22Rv1 (cell line): ENCODE measurements around the gene CTSH.
"Not testable (repeated sequence)": the region's sequence is repeated elsewhere in the genome, so short reads cannot be mapped to it uniquely, and the experiment has no call there.

Source experiments
- H3K27ac ChIP-seq: fragments of 450-650 bp; 2 replicates; pipeline ENCODE4 v1.5.1; 2017
- ZFX ChIP-seq: fragments of 450-650 bp; IDR thresholded peaks from 2 replicates; pipeline ENCODE4 v1.6.1; 2017; ENCODE audit warnings: antibody characterized with exemption, borderline replicate concordance
- TF ChIP-seq, protein P1 (sequence below): fragments of 450-650 bp; IDR thresholded peaks from 2 replicates; pipeline ENCODE4 v1.5.1; 2017; ENCODE audit warnings: mild to moderate bottlenecking

The CTSH gene

DNA sequence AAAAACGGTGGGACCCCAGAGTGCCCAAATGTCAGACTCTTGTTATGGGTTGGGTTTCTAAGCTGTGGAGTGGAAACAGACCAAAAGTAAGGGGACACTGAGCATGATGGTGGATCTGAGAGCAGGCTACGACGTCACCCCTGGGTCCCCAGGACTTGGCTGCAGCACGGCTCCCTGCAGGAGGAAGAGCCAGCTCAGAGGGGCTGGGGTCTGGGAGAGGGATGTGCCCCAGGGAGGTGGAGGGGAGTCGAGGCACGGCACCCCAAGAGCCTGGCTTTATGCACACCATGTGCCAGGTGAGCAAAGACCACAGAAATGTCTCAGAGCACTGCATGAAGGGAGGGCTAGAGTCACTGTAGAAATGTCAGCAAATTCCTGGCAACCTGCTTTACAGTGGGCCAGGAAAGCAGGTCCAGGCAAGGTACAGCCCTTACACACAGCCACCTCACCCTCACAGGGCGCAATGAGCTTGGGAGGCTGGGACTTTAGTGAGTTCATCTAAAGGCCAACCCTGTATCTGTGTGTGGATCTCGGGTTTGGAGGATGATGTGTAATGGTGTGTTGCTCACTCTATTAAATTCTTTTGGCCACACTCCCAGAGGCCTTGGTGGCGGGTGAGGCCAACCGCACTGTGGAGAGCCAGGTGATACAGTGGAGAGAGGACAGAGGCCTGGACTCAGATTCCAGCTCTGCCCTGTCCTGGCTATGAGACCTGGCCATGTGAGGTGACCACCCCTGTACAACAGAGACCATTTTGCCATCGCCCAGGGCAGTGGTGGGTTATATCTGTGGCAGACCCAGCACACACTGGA is 14.1 kb downstream of the CTSH start:
- TF ChIP-seq, protein P1, sequence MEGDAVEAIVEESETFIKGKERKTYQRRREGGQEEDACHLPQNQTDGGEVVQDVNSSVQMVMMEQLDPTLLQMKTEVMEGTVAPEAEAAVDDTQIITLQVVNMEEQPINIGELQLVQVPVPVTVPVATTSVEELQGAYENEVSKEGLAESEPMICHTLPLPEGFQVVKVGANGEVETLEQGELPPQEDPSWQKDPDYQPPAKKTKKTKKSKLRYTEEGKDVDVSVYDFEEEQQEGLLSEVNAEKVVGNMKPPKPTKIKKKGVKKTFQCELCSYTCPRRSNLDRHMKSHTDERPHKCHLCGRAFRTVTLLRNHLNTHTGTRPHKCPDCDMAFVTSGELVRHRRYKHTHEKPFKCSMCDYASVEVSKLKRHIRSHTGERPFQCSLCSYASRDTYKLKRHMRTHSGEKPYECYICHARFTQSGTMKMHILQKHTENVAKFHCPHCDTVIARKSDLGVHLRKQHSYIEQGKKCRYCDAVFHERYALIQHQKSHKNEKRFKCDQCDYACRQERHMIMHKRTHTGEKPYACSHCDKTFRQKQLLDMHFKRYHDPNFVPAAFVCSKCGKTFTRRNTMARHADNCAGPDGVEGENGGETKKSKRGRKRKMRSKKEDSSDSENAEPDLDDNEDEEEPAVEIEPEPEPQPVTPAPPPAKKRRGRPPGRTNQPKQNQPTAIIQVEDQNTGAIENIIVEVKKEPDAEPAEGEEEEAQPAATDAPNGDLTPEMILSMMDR: no peak
- TF ChIP-seq ZFX: no peak
- peak overlapping the region; percentile 29; the same call in 1 of the 2 replicates for H3K27ac ChIP-seq

- TF ChIP-seq, protein P1: no peak
- TF ChIP-seq ZFX: no peak
- H3K27ac ChIP-seq: no peak overlapping the region
Measured at GRCh38 chr15:78929536-78930264, 15.1 kb downstream of the CTSH start.

DNA sequence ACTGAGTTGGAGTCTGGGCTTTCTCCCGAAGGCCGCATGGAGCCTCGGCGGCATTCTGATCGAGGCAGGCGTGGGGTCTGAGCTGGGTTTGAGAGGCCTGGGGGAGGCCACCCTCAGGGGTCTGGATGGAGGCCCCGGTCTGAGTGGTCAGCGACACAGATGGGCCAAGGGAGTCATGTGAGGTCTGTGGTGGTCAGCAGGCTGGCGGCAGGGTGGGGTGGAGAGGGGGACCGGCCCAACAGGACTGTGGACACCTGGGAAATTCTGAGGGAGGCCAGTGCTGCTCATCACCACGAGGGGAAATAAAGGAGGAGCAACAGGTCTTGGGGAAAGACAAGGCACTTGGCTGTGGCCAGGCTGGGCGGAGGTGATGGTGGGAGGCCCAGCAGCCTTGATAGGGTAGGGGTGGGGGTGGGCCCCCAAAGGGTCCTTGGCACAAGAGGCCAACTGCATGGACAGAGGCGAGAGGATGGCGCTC is 16.2 kb downstream of the CTSH start:
- no peak for TF ChIP-seq ZFX
- TF ChIP-seq, protein P1: no peak
- H3K27ac ChIP-seq: no peak overlapping the region

DNA sequence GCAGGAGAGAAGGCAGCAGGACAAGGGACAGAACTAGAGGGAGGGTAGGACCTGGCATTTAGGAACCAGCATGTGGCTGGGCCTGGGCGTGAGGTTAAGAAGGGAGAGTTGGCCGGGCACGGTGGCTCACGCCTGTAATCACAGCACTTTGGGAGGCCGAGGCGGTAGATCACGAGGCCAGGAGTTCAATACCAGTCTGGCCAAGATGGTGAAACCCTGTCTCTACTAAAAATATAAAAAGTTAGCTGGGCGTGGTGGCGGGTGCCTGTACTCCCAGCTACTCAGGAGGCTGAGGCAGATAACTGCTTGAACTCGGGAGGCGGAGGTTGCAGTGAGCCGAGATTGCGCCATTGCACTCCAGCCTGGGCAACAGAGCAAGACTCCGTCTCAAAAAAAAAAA is 16.7 kb downstream of the CTSH start:
- not testable (repeated sequence) for H3K27ac ChIP-seq

- no peak for TF ChIP-seq ZFX
- TF ChIP-seq, protein P1: no peak
- H3K27ac ChIP-seq: no peak overlapping the region
Measured at GRCh38 chr15:78927077-78927790, 17.6 kb downstream of the CTSH start.

GRCh38 chr15:78925956-78926743 is 18.7 kb downstream of the CTSH start:
- no peak overlapping the region for H3K27ac ChIP-seq
- TF ChIP-seq ZFX: no peak
- TF ChIP-seq, protein P1: no peak

DNA sequence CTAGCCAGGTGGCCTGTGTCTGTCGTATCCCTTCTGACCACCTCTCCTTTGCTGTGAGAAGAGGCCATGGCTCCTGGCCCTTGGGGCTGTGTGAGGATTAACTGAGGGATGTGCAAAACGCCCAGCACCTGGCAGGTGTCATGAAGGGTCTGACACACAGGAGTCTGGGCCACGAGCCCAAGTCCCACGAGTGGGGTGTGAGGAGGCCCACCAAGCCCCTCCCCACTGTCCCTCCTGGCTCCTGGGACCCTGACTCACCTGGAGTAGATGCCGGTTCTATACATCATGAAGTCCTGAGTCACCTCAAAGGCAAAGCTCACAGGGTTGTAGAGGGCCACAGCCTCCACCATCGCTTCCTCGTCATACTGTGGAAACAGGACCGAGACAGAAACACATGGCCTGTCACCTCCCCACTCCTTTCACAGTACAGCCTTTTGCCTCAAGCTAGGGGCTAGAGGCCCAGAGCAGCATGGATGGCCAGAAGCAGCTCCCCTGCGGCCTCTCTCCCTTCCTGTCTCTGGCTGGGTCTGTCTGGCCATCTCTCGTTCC is 19.7 kb downstream of the CTSH start:
- TF ChIP-seq, protein P1: no peak
- H3K27ac ChIP-seq: no peak overlapping the region
